Measurements from ENCODE around the gene DROSHA. TPM values are rescaled to one million over a fixed set of nuclear protein-coding genes. Genes with fewer than 3 reads are reported as not detected.

Gene DROSHA
- total and polyA plus RNA-seq, 10 of the 15 experiments (the other 5 are each of a cell fraction or from before 2014, with no cell fraction given), result 27.9 to 55.0 (median 37.6) TPM

GRCh38 chr5:31442058-31442745, 89.7 kb downstream of the DROSHA start:
- Histone ChIP-seq H3K4me2 (ENCODE audit: control insufficient read depth, insufficient read depth) (no peak overlapping the region), H3K9ac (ENCODE audit: control insufficient read depth, insufficient read depth, low read length) (no peak overlapping the region), H4K20me1 (ENCODE audit: control insufficient read depth, insufficient read depth) (no peaks in the 10 kb centered on the region), H3K4me1 (ENCODE audit: control insufficient read depth, insufficient read depth, low read length) (no peaks in the 10 kb centered on the region), H2AFZ (ENCODE audit: control insufficient read depth, low read depth, low read length) (no peak overlapping the region), H3K36me3 (ENCODE audit: control insufficient read depth in 2 of 2, insufficient read depth in 2 of 2, low read length in 1 of 2) (peaks cover 0 to 10% of the 10 kb centered on the region in 2 experiments; a peak in 2 of 4 replicates), H3K4me3 (no peak overlapping the region), H3K27me3 (replicated peaks in 1 of 2; ENCODE audit: control insufficient read depth in 2 of 2, insufficient read depth in 2 of 2, low read length in 1 of 2) (no peaks in the 10 kb centered on the region), H3K79me2 (ENCODE audit: control insufficient read depth, insufficient read depth, low read length) (no peaks in the 10 kb centered on the region), H3K27ac (ENCODE audit: control insufficient read depth, insufficient read depth) (no peak overlapping the region), H3K9me3 (replicated peaks; ENCODE audit: control insufficient read depth, insufficient read depth, low read length) (no peaks in the 10 kb centered on the region)
- no peak for FAIRE-seq
- ChIA-PET POLR2A (no interaction called here), RAD21 (ENCODE audit: unreplicated experiment) (no interaction called here), SMC1A (ENCODE audit: uncharacterized antibody, unreplicated experiment) (no interaction called here), CTCF (no interaction called here)
- no peak for DNase-seq (ENCODE audit: low read depth, low spot score)
- 96% methylated on average over 3 of the region's 3 CpGs for WGBS (ENCODE audit: insufficient coverage, insufficient replicate concordance, low lambda C conversion rate, missing lambda C conversion rate)
- no TSS peak for BruUV-seq (replicated peaks)
- in situ Hi-C loops (cut with MboI) (no loop called here), intact Hi-C loops (cut with micrococcal nuclease; ENCODE audit: unreplicated experiment) (no loop called here)
- no peak for TF ChIP-seq NFYB (IDR thresholded peaks at IDR 0.05; ENCODE audit: insufficient read depth, low read depth, low read length)
- no peak for TF ChIP-seq EED (IDR thresholded peaks at IDR 0.05; ENCODE audit: low read depth)
- TF ChIP-seq NFIC (IDR thresholded peaks at IDR 0.05; ENCODE audit: low read depth, low read length), result no peak
- TF ChIP-seq KLF5 (IDR thresholded peaks at IDR 0.05; ENCODE audit: partially characterized antibody), result no peak
- no peak for TF ChIP-seq SRF (IDR thresholded peaks at IDR 0.05; ENCODE audit: low read depth in 2 of 2, low read length in 2 of 2)
- TF ChIP-seq E2F4 (IDR thresholded peaks at IDR 0.05; ENCODE audit: low read depth, low read length), result no peak
- no peak for ATAC-seq
